Testis (tissue), 3 donors: ENCODE data around the gene PRR36. TPM values are rescaled to one million over a fixed set of nuclear protein-coding genes. Genes with fewer than 3 reads are reported as not detected.
"Not testable (repeated sequence)": the region's sequence is repeated elsewhere in the genome, so short reads cannot be mapped to it uniquely, and the experiment has no call there.

ENCODE experiments used
- DNase-seq: peaks from one replicate; pipeline ENCODE4 v3.0.0-alpha.2; 2019
- H3K27ac ChIP-seq, 2 donors: fragments of 200-600 bp; sonication (generic); one replicate each; pipeline ENCODE4 v1.5.1; 2019
- H3K27me3 ChIP-seq: fragments of 200-600 bp; sonication (generic); one replicate; pipeline ENCODE4 v1.5.1; 2019
- H3K36me3 ChIP-seq: fragments of 200-600 bp; sonication (generic); one replicate; pipeline ENCODE4 v1.5.1; 2017; ENCODE audit warnings: low read depth; ENCODE audit errors: missing control alignments
- H3K4me1 ChIP-seq: fragments of 200-600 bp; sonication (generic); one replicate; pipeline ENCODE4 v1.5.1; 2019
- H3K4me3 ChIP-seq, 2 donors: fragments of 200-600 bp; sonication (generic); one replicate each; pipeline ENCODE4 v1.5.1; 2017 to 2019
- H3K9me3 ChIP-seq: fragments of 200-600 bp; sonication (generic); one replicate; pipeline ENCODE4 v1.5.1; 2017
- POLR2A ChIP-seq: fragments of 450-650 bp; IDR thresholded peaks from one replicate; pipeline ENCODE4 v1.6.1; 2017; ENCODE audit warnings: antibody characterized with exemption, mild to moderate bottlenecking, moderate library complexity
- WGBS, 2 donors: methylation state at CpG; one replicate each; pipeline ENCODE4 v1.1.5; 2018; 5-methylcytosine and 5-hydroxymethylcytosine counted together
- intact Hi-C: fragments of 100-400 bp; cut with DNase I; formaldehyde crosslinking; loops from one replicate; pipeline ENCODE4 v1.15.1; 2023; ENCODE audit warnings: low total_unique reads
- polyA plus RNA-seq: library from polyadenylated mRNA; stranded (reverse); fragments of 350-450 nt; fragmentation: Illumina TruSeq; extraction: RNeasy Lipid Tissue Mini Kit (QIAGEN cat#74804); gene quantifications from one replicate; pipeline ENCODE4 v1.2.3, GENCODE V29; 2014; ENCODE audit warnings: low read depth, low replicate concordance; ENCODE audit not compliant: insufficient read depth
- total RNA-seq, 2 donors: library from RNA; depleted of rRNA; stranded (reverse); fragments of >200 nt; gene quantifications; one replicate each; pipeline ENCODE4 v1.2.3, GENCODE V29; 2016
- TF ChIP-seq, protein P1 (sequence below), 3 experiments: fragments of 450-650 bp in 2 of 3; fragments of 200-600 bp in 1 of 3; sonication (generic) in 1 of 3; IDR thresholded peaks; one replicate each; pipeline ENCODE4 v1.5.1; 2016 to 2019; ENCODE audit warnings: antibody characterized with exemption in 3 of 3, mild to moderate bottlenecking in 2 of 3, moderate library complexity in 1 of 3

PRR36 gene
- total and polyA plus RNA-seq, 3 donors from 2014 or later: 0.50 to 3.3 (median 2.9) TPM

DNA sequence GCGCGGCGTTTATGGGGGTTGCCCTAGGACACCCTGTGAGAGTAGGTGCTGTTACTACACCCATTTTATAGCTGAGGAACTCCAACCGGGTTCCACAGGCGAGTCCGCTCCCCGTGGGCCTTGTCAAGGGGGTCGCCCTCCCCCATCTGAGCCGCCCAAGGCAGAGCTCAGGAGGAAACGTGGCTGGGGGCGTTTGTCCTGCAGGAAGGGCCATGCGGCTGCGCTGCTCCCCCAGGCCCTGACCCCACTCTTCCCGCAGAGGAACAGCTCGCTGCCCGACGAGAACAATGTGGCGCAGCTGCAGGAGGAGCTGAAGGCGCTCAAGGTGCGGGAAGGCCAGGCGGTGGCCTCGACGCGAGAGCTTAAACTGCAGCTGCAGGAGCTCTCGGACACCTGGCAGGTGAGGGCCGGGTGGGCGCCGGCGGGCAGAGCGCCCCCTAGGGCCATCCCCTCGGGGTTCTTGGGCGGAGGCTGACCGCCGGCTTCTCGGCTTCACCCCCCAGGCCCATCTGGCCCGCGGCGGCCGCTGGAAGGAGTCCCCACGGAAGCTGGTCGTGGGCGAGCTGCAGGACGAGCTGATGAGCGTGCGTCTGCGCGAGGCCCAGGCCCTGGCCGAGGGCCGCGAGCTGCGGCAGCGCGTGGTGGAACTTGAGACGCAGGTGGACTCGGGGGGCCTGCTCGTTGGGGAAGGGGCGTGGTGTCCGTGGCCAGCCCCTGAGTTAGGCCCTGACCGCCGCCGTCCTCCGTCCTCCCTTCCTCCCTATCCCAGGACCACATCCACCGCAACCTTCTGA, 12.4 kb downstream of the PRR36 start:
- Histone ChIP-seq H3K4me3 (peak overlapping the region in 1 of 2 donors; percentile 12), H3K36me3 (no peaks in the 10 kb centered on the region), H3K4me1 (no peaks in the 10 kb centered on the region), H3K27ac (no peak overlapping the region), H3K27me3 (no peaks in the 10 kb centered on the region), H3K9me3 (no peaks in the 10 kb centered on the region)
- intact Hi-C loops: no loop called here
- 65 to 71% methylated on average over 14 to 62 of the region's 63 CpGs for WGBS, 2 donors
- no peak for DNase-seq
- no peak for TF ChIP-seq POLR2A
- TF ChIP-seq, protein P1, sequence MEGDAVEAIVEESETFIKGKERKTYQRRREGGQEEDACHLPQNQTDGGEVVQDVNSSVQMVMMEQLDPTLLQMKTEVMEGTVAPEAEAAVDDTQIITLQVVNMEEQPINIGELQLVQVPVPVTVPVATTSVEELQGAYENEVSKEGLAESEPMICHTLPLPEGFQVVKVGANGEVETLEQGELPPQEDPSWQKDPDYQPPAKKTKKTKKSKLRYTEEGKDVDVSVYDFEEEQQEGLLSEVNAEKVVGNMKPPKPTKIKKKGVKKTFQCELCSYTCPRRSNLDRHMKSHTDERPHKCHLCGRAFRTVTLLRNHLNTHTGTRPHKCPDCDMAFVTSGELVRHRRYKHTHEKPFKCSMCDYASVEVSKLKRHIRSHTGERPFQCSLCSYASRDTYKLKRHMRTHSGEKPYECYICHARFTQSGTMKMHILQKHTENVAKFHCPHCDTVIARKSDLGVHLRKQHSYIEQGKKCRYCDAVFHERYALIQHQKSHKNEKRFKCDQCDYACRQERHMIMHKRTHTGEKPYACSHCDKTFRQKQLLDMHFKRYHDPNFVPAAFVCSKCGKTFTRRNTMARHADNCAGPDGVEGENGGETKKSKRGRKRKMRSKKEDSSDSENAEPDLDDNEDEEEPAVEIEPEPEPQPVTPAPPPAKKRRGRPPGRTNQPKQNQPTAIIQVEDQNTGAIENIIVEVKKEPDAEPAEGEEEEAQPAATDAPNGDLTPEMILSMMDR (IDR thresholded peaks at IDR 0.05): no peak

DNA sequence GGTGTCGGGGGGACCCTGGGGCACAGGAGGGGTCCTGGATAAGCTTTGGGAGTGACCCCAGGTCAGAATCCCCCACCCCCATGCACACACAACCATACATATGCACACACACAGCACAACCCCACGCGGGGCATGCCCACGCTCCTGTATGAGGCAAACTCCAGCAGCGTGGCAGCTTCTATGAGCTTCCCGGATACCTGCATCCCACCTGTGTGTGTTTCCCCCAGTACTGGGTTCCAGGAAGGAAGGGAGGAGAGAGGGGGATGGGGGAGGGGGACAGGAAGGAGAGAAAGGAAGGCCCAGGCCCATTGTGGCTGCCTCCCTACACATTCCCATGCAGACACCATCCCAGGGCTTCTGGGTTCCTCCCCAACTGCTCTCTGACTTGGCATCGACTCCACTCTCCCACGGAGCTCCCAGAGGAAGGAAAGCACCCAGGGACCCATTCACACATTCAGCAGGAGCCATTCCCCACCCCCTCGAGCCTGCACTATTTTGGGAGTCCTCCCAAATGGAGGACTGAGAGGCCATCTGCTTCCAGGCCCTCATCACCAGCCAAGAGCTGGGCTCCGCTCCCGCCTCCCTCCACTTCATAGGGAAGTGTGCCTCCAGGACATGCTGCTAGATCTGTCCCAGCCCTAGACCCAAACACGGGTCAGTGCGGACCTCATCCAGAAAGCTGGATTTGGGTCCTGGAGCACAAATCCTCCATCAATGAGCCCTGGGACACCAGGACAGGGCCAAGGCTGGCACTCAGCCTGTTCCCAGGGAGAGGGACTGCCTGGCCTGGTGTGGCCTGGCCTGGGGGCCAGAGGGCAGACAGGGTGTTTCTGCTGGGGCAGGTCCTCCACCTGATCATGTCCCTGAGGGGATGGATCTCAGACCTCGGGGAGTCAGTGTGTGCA, 13.2 kb downstream of the PRR36 start:
- DNase-seq: no peak
- Histone ChIP-seq H3K27me3 (no peaks in the 10 kb centered on the region), H3K9me3 (no peaks in the 10 kb centered on the region), H3K4me1 (no peaks in the 10 kb centered on the region), H3K4me3 (no peak overlapping the region), H3K27ac (no peak overlapping the region), H3K36me3 (no peaks in the 10 kb centered on the region)
- TF ChIP-seq POLR2A: no peak
- TF ChIP-seq, protein P1 (IDR thresholded peaks at IDR 0.05): no peak
- intact Hi-C loops: no loop called here
- WGBS, 2 donors: 78 to 80% methylated on average over 12 to 13 of the region's 14 CpGs

DNA sequence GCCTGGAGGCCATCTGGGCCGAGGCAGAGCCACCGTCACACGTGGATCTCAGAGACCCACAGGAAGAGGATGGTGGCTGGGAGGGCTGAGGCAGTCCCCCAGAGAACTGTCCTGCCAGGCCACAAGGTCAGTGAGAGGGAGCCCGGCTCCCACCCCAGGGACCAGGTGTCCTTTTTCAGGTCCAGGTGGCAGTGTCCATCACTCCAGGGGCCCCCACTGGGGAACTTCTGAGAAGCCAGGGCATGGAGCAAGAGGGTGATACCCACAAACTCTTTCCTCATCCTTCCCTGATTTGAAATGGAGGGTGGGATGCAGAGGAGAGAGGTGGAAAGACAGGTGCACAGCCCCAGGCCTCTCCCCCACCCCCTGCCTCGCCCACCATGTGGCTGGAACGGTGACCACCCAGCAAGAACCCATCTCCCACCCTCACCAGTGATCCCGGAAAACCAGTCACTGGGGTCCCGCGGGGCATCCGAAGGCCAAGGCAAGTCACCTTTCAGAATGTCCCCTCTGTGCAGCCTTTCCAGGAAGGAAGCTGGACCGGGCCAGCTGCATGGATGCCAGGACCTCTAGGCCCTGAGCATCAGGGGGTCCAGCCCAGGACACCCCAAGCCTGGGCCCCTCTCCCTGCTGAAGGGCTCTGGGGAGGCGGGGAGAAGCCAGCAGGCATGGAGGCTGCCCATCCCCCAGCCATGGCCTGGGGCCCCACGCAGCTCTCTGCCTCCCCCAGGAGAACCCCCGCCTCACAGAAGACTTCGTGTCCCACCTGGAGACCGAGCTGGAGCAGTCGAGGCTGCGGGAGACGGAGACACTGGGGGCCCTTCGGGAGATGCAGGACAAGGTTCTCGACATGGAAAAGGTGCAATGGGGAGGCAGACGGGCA, 14.1 kb downstream of the PRR36 start:
- no peaks in the 10 kb centered on the region for H3K36me3 ChIP-seq

DNA sequence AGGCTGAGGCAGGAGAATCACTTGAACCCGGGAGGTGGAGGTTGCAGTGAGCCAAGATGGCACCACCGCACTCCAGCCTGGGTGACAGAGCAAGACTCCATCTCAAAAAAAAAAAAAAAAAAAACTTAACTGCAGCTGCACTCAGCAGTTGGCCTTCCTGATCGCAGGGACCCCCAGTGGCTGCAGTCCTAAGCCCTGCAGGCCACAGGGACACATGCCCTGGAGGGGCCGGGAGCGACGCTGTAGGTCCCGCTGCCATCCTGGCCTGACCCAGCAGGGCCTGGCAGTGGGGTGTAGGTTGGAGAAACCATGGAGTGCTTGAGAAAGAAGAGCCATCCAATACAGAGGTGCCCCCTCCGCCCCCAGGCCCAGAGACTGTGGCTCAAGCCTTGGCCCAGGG, 15.1 kb downstream of the PRR36 start:
- H3K4me1 ChIP-seq, DNase-seq, intact Hi-C loops, H3K27me3 ChIP-seq, H3K36me3 ChIP-seq, H3K9me3 ChIP-seq, H3K27ac ChIP-seq, H3K4me3 ChIP-seq: not testable (repeated sequence)
- WGBS, 2 donors: 93 to 97% methylated on average over 8 of the region's 8 CpGs

More for the DNA sequence above, 14.1 kb downstream of the PRR36 start:
- Histone ChIP-seq H3K4me3 (no peak overlapping the region), H3K27me3 (no peaks in the 10 kb centered on the region), H3K4me1 (no peaks in the 10 kb centered on the region), H3K27ac (no peak overlapping the region), H3K9me3 (no peaks in the 10 kb centered on the region)
- 85 to 89% methylated on average over 17 to 22 of the region's 22 CpGs for WGBS, 2 donors
- intact Hi-C loops: no loop called here
- no peak for TF ChIP-seq POLR2A
- TF ChIP-seq, protein P1 (IDR thresholded peaks at IDR 0.05): no peak
- DNase-seq: no peak
